GM06990 (cell line): Measurements from ENCODE around the gene SRRM3.

Experiments used
- DNase-seq: peaks from one replicate; pipeline ENCODE4 v3.0.0-alpha.2; 2011; ENCODE audit not compliant: insufficient read length; ENCODE audit errors: extremely low read depth
- H3K27me3 ChIP-seq: replicated peaks from 2 replicates; pipeline ENCODE4 v1.6.0; 2011; ENCODE audit warnings: low read length; ENCODE audit not compliant: control insufficient read depth, insufficient read depth
- H3K36me3 ChIP-seq: 2 replicates; pipeline ENCODE4 v1.5.1; 2011; ENCODE audit warnings: low read length; ENCODE audit not compliant: control insufficient read depth, insufficient read depth
- H3K4me3 ChIP-seq: replicated peaks from 2 replicates; pipeline ENCODE4 v1.5.1; 2011; ENCODE audit warnings: low read depth, mild to moderate bottlenecking, control low read depth, low read length
- CTCF ChIP-seq: IDR thresholded peaks from 2 replicates; pipeline ENCODE4 v1.5.1; 2011; ENCODE audit warnings: low read length, control low read depth, mild to moderate bottlenecking, inconsistent platforms; ENCODE audit not compliant: insufficient read depth, poor library complexity, severe bottlenecking

SRRM3 gene

GRCh38 chr7:76317782-76318487 lies 116.2 kb downstream of the SRRM3 start:
- Histone ChIP-seq H3K4me3 (peak overlapping the region; percentile 72), H3K36me3 (0 out of 2 replicates have a peak, but pooled peaks cover 1% of the 10 kb centered on the region), H3K27me3 (no peaks in the 10 kb centered on the region)
- TF ChIP-seq CTCF = no peak
- peak; percentile 98 for DNase-seq

GRCh38 chr7:76318488-76319353 lies 117.0 kb downstream of the SRRM3 start:
- DNase-seq = peak; percentile 79

GRCh38 chr7:76325092-76325491 lies 123.4 kb downstream of the SRRM3 start:
- H3K27me3 ChIP-seq = no peaks in the 10 kb centered on the region
- no peak overlapping the region for H3K4me3 ChIP-seq
- H3K36me3 ChIP-seq = peaks cover 26% of the 10 kb centered on the region
- no peak for DNase-seq
- TF ChIP-seq CTCF = no peak

More at GRCh38 chr7:76318488-76319353, 117.0 kb downstream of the SRRM3 start:
- Histone ChIP-seq H3K27me3 (no peaks in the 10 kb centered on the region), H3K36me3 (0 out of 2 replicates have a peak, but pooled peaks cover 1% of the 10 kb centered on the region), H3K4me3 (peak overlapping the region; percentile 72)
- peak; percentile 19 for TF ChIP-seq CTCF

- H3K4me3 ChIP-seq = no peak overlapping the region
- DNase-seq = no peak
- H3K36me3 ChIP-seq = peaks cover 28% of the 10 kb centered on the region
- no peak for TF ChIP-seq CTCF
- H3K27me3 ChIP-seq = no peaks in the 10 kb centered on the region
Measured at GRCh38 chr7:76325811-76326210, 124.1 kb downstream of the SRRM3 start.

GRCh38 chr7:76326646-76327233 lies 125.0 kb downstream of the SRRM3 start:
- no peak overlapping the region for H3K4me3 ChIP-seq
- TF ChIP-seq CTCF = no peak
- no peaks in the 10 kb centered on the region for H3K27me3 ChIP-seq
- no peak for DNase-seq
- H3K36me3 ChIP-seq = peaks cover 30% of the 10 kb centered on the region
